OCI-LY1 (cell line): Measurements from ENCODE around the gene RNF212.
"Not testable (repeated sequence)": the region's sequence is repeated elsewhere in the genome, so short reads cannot be mapped to it uniquely, and the experiment has no call there.

Source experiments
- H2AFZ ChIP-seq: fragments of 200-600 bp; sonication (generic), shearing (Covaris generic); 2 replicates; pipeline ENCODE4 v1.6.0; 2014; ENCODE audit warnings: antibody characterized with exemption, mild to moderate bottlenecking, low read length
- H3F3A ChIP-seq: fragments of 200-600 bp; sonication (generic), shearing (Covaris generic); 2 replicates; pipeline ENCODE4 v1.6.0; 2014; ENCODE audit warnings: mild to moderate bottlenecking, antibody characterized with exemption, low read length, moderate library complexity; ENCODE audit not compliant: insufficient read depth
- H3K27ac ChIP-seq: fragments of 200-600 bp; sonication (generic); 2 replicates; pipeline ENCODE4 v1.5.1; 2014; ENCODE audit warnings: low read length, mixed run types, mild to moderate bottlenecking, low read depth; ENCODE audit not compliant: poor library complexity, severe bottlenecking
- H3K27me3 ChIP-seq: fragments of 200-600 bp; sonication (generic); 2 replicates; pipeline ENCODE4 v1.6.0; 2014; ENCODE audit warnings: antibody characterized with exemption, mild to moderate bottlenecking, low read length, moderate library complexity; ENCODE audit not compliant: insufficient read depth
- H3K36me3 ChIP-seq: fragments of 200-600 bp; sonication (generic); 2 replicates; pipeline ENCODE4 v1.6.1; 2014; ENCODE audit warnings: mild to moderate bottlenecking, antibody characterized with exemption, low read length, moderate library complexity, mixed read lengths; ENCODE audit not compliant: insufficient read depth
- H3K4me1 ChIP-seq: fragments of 200-600 bp; sonication (generic); 2 replicates; pipeline ENCODE4 v1.5.1; 2014; ENCODE audit warnings: mild to moderate bottlenecking, low read length, moderate library complexity; ENCODE audit not compliant: insufficient read depth, severe bottlenecking
- H3K4me2 ChIP-seq: fragments of 200-600 bp; sonication (generic), shearing (Covaris generic); 2 replicates; pipeline ENCODE4 v1.6.1; 2014; ENCODE audit warnings: low read length
- H3K4me3 ChIP-seq: fragments of 200-600 bp; sonication (generic); 2 replicates; pipeline ENCODE4 v1.5.1; 2014; ENCODE audit warnings: low read length, low read depth, mild to moderate bottlenecking, mixed read lengths; ENCODE audit not compliant: poor library complexity, severe bottlenecking
- H3K79me2 ChIP-seq: fragments of 200-600 bp; shearing (Covaris generic); 2 replicates; pipeline ENCODE4 v1.6.1; 2016; ENCODE audit warnings: mixed run types, low read length, mixed read lengths; ENCODE audit not compliant: insufficient read depth
- H3K9ac ChIP-seq: fragments of 200-600 bp; sonication (generic), shearing (Covaris generic); 2 replicates; pipeline ENCODE4 v1.6.1; 2014; ENCODE audit warnings: mild to moderate bottlenecking, low read length, mixed read lengths
- H3K9me2 ChIP-seq: fragments of 200-600 bp; sonication (generic), shearing (Covaris generic); 2 replicates; pipeline ENCODE4 v1.6.1; 2014; ENCODE audit warnings: low read depth, mild to moderate bottlenecking, low read length, mixed read lengths
- H3K9me3 ChIP-seq: fragments of 200-600 bp; shearing (Covaris generic); 2 replicates; pipeline ENCODE4 v1.6.1; 2014; ENCODE audit warnings: low read length, mixed read lengths
- H4K20me1 ChIP-seq: fragments of 200-600 bp; sonication (generic), shearing (Covaris generic); 2 replicates; pipeline ENCODE4 v1.6.0; 2016; ENCODE audit warnings: mild to moderate bottlenecking, low read length; ENCODE audit not compliant: insufficient read depth
- EZH2 ChIP-seq: fragments of 200-600 bp; sonication (generic), shearing (Covaris generic); IDR thresholded peaks from 2 replicates; pipeline ENCODE4 v1.8.0; 2017; ENCODE audit warnings: borderline replicate concordance, mixed run types, mild to moderate bottlenecking, antibody characterized with exemption, low read length, moderate library complexity, mixed read lengths
- TF ChIP-seq, protein P1 (sequence below): fragments of 200-600 bp; sonication (generic), shearing (Covaris generic); IDR thresholded peaks from 2 replicates; pipeline ENCODE4 v1.5.1; 2017; ENCODE audit warnings: mild to moderate bottlenecking, antibody characterized with exemption, low read length, moderate library complexity, mixed read lengths

Gene RNF212

DNA sequence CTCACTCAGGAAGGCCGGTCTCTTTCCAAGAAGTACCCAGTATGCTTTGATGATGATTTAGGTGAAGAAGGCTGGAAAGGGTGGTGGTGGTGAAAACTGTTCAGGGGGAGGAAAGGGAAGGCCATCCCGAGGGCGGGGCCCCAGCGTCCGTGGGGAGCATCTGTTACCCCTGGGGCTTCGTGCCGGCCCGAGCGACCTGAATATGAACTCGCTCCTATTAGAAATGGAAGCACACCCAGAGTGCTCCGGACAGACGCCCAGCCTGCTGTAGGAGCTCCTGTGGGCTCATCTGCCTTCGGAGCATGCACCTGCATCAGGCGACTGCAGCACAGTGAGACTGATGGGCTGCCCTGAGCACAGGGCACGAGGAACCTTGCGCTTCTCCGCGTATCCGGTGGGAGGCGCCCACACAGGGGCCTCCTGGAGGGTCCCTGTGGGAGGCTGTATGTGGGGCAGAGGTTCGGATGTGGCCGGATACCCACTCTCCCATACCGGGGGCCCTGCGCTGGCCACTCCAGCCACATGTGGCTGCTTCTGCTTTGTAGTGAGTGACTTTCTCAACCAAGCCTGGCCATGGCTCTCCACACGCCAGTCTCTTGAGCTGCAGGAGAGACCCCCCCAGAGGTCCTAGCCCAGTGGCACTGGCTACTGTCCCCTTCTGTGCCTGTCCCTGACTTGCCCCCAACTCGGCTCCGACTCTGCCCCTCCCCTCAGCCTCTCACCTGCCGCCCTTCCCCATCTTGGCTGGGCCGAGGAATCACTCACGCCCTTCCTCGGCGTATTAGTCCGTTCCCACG is 65.2 kb downstream of the RNF212 start:
- H3K9me2 ChIP-seq = no peaks in the 10 kb centered on the region
- no peak for TF ChIP-seq EZH2
- TF ChIP-seq, protein P1, sequence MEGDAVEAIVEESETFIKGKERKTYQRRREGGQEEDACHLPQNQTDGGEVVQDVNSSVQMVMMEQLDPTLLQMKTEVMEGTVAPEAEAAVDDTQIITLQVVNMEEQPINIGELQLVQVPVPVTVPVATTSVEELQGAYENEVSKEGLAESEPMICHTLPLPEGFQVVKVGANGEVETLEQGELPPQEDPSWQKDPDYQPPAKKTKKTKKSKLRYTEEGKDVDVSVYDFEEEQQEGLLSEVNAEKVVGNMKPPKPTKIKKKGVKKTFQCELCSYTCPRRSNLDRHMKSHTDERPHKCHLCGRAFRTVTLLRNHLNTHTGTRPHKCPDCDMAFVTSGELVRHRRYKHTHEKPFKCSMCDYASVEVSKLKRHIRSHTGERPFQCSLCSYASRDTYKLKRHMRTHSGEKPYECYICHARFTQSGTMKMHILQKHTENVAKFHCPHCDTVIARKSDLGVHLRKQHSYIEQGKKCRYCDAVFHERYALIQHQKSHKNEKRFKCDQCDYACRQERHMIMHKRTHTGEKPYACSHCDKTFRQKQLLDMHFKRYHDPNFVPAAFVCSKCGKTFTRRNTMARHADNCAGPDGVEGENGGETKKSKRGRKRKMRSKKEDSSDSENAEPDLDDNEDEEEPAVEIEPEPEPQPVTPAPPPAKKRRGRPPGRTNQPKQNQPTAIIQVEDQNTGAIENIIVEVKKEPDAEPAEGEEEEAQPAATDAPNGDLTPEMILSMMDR = no peak
- H3K9me3 ChIP-seq = no peaks in the 10 kb centered on the region
- H3K4me1 ChIP-seq = no peaks in the 10 kb centered on the region
- no peaks in the 10 kb centered on the region for H3F3A ChIP-seq
- no peak overlapping the region for H3K9ac ChIP-seq
- H3K27me3 ChIP-seq = no peaks in the 10 kb centered on the region
- H2AFZ ChIP-seq = no peak overlapping the region
- no peaks in the 10 kb centered on the region for H3K79me2 ChIP-seq
- no peaks in the 10 kb centered on the region for H4K20me1 ChIP-seq
- no peak overlapping the region for H3K4me3 ChIP-seq
- H3K27ac ChIP-seq = no peak overlapping the region
- H3K4me2 ChIP-seq = no peak overlapping the region
- no peaks in the 10 kb centered on the region for H3K36me3 ChIP-seq

DNA sequence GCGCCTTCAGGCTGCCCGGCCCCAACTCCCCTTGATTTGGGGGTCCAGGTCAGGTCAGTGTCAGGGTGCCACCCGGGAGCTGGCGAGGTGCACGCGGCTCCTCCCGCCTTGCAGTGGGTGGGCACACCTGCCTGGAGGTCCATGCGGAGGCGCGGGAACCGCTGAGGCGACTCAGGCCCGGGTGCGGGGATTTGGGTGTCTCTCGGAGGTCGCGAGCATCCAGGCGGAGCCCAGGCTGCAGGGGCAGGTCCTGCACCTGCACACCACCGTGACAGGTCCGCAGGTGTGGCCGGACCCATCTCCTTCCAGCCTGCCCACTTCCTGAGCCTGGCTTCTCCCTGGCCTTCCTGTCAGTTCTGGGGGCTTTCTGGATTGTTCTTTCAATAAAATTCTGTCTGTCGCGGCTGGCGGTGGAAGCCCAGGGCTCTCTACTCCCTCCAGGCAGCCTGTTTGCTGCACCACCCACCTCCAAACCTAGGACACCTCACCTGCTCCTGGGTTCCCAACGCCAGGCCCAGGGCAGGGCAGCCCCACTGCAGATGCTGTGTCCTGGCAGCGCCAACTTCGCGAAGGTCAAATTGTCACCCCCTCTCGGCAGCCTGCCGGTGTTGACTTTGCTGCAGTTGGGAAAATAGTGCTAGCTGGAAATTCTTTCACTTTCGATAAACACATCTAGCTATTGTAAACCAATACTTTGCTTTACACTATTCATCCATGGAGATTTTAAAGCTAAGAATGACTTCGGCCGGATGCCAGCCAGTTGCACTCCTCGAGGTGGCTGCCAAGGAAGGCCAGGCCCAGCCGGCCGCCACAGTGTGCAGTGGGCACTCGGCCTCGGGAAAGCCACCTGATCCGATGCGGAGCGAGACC is 66.0 kb downstream of the RNF212 start:
- Histone ChIP-seq H3K4me2 (no peak overlapping the region), H3K4me3 (no peak overlapping the region), H3K9ac (no peak overlapping the region), H2AFZ (no peak overlapping the region), H3K4me1 (no peaks in the 10 kb centered on the region), H4K20me1 (no peaks in the 10 kb centered on the region), H3K79me2 (no peaks in the 10 kb centered on the region), H3F3A (no peaks in the 10 kb centered on the region), H3K36me3 (no peaks in the 10 kb centered on the region), H3K9me3 (no peaks in the 10 kb centered on the region), H3K27me3 (no peaks in the 10 kb centered on the region), H3K9me2 (no peaks in the 10 kb centered on the region), H3K27ac (no peak overlapping the region)
- TF ChIP-seq EZH2 = no peak
- TF ChIP-seq, protein P1 = no peak

DNA sequence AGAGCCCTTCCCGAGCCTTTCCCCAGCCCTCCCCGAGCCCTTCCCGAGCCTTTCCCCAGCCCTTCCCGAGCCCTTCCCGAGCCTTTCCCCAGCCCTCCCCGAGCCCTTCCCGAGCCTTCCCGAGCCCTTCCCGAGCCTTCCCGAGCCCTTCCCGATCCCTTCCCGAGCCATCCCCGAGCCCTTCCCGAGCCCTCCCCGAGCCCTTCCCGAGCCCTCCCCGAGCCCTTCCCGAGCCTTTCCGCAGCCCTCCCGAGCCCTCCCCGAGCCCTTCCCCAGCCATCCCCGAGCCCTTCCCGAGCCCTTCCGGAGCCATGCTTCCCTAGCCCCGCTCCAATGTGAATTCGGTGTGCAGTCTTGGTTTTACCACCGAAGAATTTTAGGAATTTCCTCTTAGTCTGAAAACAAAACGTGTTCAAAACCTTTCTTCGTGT is 66.8 kb downstream of the RNF212 start:
- H3K4me3 ChIP-seq, H3K79me2 ChIP-seq, H3K4me1 ChIP-seq, H2AFZ ChIP-seq, H3K9ac ChIP-seq, H3K9me3 ChIP-seq, H3K4me2 ChIP-seq, H3K27me3 ChIP-seq, H4K20me1 ChIP-seq, H3K27ac ChIP-seq, H3K9me2 ChIP-seq, H3K36me3 ChIP-seq, H3F3A ChIP-seq: not testable (repeated sequence)
